ENCODE measurements around the gene MTMR11.

The MTMR11 gene

DNA sequence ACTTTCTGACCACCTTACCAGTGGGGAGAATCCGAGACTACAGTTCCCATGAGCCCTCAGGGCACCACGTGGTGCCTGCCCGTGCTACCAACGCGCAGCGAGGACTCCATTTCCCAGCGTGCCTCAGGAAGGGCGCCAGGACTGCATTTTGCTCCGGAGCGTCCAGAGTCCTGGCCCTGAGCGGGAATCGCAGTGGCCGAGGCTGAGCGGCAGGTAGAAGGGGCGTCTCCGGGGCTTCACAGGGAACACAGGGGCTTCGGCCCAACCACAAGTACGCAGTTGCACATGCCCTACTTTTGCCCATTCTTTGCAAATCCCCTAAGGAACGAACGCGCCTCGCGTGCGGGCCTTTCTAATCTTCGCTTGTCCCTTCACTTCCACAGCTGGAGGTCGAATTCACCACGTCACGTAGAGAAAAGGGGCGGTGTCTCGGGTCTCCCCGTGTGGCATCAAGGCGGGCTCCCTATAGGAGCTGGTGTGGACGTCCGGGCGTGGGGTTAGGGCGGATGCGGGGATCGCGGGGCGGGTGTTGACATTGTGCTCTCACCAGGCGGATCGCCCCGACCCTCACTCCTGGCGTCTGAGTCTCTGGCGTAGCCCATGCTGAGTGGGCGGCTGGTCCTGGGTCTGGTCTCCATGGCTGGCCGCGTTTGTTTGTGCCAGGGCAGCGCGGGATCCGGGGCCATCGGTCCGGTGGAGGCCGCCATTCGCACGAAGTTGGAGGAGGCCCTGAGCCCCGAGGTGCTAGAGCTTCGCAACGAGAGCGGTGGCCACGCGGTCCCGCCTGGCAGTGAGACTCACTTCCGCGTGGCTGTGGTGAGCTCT is 37.0 kb downstream of the MTMR11 start, which contains the start of gene BOLA1:
BOLA1 (plus strand) TSS at position 109 of the 825 bp plus-strand sequence; CDS start at position 601, 492 bp downstream.
- H3K27ac ChIP-seq (ENCODE audit: low read depth, low read length, poor library complexity, severe bottlenecking): no peak within 1 kb of the TSS

DNA sequence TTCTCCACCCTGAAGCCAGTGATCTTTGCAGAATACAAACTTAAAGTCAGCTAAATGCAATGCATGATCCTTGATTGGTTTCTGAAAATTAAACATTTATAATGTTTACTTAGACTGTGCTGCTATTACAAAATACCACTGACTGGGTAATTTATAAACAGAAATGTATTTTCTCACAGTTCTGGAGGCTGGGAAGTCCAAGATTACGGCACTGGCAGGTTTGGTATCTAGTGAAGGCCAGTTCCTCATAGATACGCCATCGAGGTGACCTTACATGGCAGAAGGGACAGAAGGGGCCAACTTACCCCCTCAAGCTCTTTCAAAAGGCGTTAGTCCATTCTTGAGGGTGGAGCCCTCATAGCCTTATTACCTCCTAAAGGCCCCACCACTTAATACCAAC is 40.1 kb downstream of the MTMR11 start:
- Histone ChIP-seq H3K27me3 (ENCODE audit: insufficient read depth, low read length) (no peaks in the 10 kb centered on the region), H3K4me3 (ENCODE audit: low read depth, low read length, poor library complexity, severe bottlenecking) (no peak overlapping the region), H2AFZ (ENCODE audit: low read length) (no peak overlapping the region), H3K4me2 (ENCODE audit: low read length) (no peak overlapping the region), H3K79me2 (ENCODE audit: insufficient read depth, low read length) (no peaks in the 10 kb centered on the region), H3F3A (ENCODE audit: insufficient read depth, low read length) (no peaks in the 10 kb centered on the region), H4K20me1 (ENCODE audit: insufficient read depth, low read length) (no peaks in the 10 kb centered on the region), H3K4me1 (ENCODE audit: insufficient read depth, low read length, severe bottlenecking) (peaks cover 12% of the 10 kb centered on the region), H3K9ac (ENCODE audit: low read length) (no peak overlapping the region), H3K27ac (ENCODE audit: low read depth, low read length, poor library complexity, severe bottlenecking) (no peak overlapping the region), H3K9me2 (ENCODE audit: low read depth, low read length) (no peaks in the 10 kb centered on the region), H3K9me3 (ENCODE audit: low read length) (no peaks in the 10 kb centered on the region), H3K36me3 (ENCODE audit: insufficient read depth, low read length) (no peaks in the 10 kb centered on the region; the same call in 1 of the 2 replicates)
- TF ChIP-seq, protein P1, sequence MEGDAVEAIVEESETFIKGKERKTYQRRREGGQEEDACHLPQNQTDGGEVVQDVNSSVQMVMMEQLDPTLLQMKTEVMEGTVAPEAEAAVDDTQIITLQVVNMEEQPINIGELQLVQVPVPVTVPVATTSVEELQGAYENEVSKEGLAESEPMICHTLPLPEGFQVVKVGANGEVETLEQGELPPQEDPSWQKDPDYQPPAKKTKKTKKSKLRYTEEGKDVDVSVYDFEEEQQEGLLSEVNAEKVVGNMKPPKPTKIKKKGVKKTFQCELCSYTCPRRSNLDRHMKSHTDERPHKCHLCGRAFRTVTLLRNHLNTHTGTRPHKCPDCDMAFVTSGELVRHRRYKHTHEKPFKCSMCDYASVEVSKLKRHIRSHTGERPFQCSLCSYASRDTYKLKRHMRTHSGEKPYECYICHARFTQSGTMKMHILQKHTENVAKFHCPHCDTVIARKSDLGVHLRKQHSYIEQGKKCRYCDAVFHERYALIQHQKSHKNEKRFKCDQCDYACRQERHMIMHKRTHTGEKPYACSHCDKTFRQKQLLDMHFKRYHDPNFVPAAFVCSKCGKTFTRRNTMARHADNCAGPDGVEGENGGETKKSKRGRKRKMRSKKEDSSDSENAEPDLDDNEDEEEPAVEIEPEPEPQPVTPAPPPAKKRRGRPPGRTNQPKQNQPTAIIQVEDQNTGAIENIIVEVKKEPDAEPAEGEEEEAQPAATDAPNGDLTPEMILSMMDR (IDR thresholded peaks at IDR 0.05; ENCODE audit: low read length): no peak
- TF ChIP-seq EZH2 (IDR thresholded peaks at IDR 0.05; ENCODE audit: borderline replicate concordance, low read length): no peak

More for the DNA sequence above, 37.0 kb downstream of the MTMR11 start, which contains the start of gene BOLA1:
- Histone ChIP-seq H3K79me2 (ENCODE audit: insufficient read depth, low read length) (no peaks in the 10 kb centered on the region), H3K27me3 (ENCODE audit: insufficient read depth, low read length) (no peaks in the 10 kb centered on the region), H4K20me1 (ENCODE audit: insufficient read depth, low read length) (no peaks in the 10 kb centered on the region), H3K9me3 (ENCODE audit: low read length) (no peaks in the 10 kb centered on the region), H3K4me3 (ENCODE audit: low read depth, low read length, poor library complexity, severe bottlenecking) (peak within 1 kb of the TSS; percentile 68), H2AFZ (ENCODE audit: low read length) (peak within 1 kb of the TSS; percentile 77), H3K9me2 (ENCODE audit: low read depth, low read length) (no peaks in the 10 kb centered on the region), H3K4me2 (ENCODE audit: low read length) (peak within 1 kb of the TSS; percentile 78), H3K4me1 (ENCODE audit: insufficient read depth, low read length, severe bottlenecking) (peaks cover 12% of the 10 kb centered on the region), H3F3A (ENCODE audit: insufficient read depth, low read length) (no peaks in the 10 kb centered on the region), H3K36me3 (ENCODE audit: insufficient read depth, low read length) (no peaks in the 10 kb centered on the region; the same call in 1 of the 2 replicates), H3K9ac (ENCODE audit: low read length) (peak within 1 kb of the TSS; percentile 70)
- TF ChIP-seq EZH2 (IDR thresholded peaks at IDR 0.05; ENCODE audit: borderline replicate concordance, low read length): no peak
- TF ChIP-seq, protein P1 (IDR thresholded peaks at IDR 0.05; ENCODE audit: low read length): no peak

DNA sequence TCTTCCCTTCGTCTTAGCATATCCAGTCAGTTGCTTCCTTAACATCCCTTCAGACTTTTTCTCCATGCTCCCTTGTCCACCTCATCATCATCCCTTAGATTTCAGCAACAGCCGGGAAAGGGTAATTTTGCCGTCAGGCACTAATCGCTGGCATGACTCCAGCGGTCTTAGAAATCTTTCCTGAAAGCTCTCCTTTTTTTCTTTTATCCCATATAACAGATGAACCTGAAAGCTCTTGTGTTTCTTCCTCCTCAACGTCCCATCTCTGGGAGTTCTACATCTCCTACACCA is 47.7 kb downstream of the MTMR11 start:
- H3F3A ChIP-seq (ENCODE audit: insufficient read depth, low read length): peaks cover 8% of the 10 kb centered on the region
- no peaks in the 10 kb centered on the region for H3K27me3 ChIP-seq (ENCODE audit: insufficient read depth, low read length)
- H3K27ac ChIP-seq (ENCODE audit: low read depth, low read length, poor library complexity, severe bottlenecking): peak overlapping the region; percentile 99
- no peaks in the 10 kb centered on the region for H3K9me3 ChIP-seq (ENCODE audit: low read length)
- H3K9me2 ChIP-seq (ENCODE audit: low read depth, low read length): no peaks in the 10 kb centered on the region
- no peaks in the 10 kb centered on the region for H4K20me1 ChIP-seq (ENCODE audit: insufficient read depth, low read length)
- peaks cover 26% of the 10 kb centered on the region for H3K4me1 ChIP-seq (ENCODE audit: insufficient read depth, low read length, severe bottlenecking)
- no peak overlapping the region; the same call in 1 of the 2 replicates for H2AFZ ChIP-seq (ENCODE audit: low read length)
- H3K9ac ChIP-seq (ENCODE audit: low read length): peak overlapping the region; percentile 66
- H3K4me2 ChIP-seq (ENCODE audit: low read length): peak overlapping the region; percentile 67
- no peaks in the 10 kb centered on the region for H3K36me3 ChIP-seq (ENCODE audit: insufficient read depth, low read length)
- TF ChIP-seq, protein P1 (IDR thresholded peaks at IDR 0.05; ENCODE audit: low read length): no peak
- no peak for TF ChIP-seq EZH2 (IDR thresholded peaks at IDR 0.05; ENCODE audit: borderline replicate concordance, low read length)
- H3K4me3 ChIP-seq (ENCODE audit: low read depth, low read length, poor library complexity, severe bottlenecking): peak overlapping the region; percentile 54
- H3K79me2 ChIP-seq (ENCODE audit: insufficient read depth, low read length): no peaks in the 10 kb centered on the region
